IPS-NIHi11 (cell line): Measurements from ENCODE around the gene PSMD14.
"Not testable (repeated sequence)": the region's sequence is repeated elsewhere in the genome, so short reads cannot be mapped to it uniquely, and the experiment has no call there.

ENCODE experiments used
- DNase-seq: peaks from one replicate; pipeline ENCODE4 v3.0.0; 2012; ENCODE audit warnings: mixed read lengths, low spot score

Gene PSMD14

DNA sequence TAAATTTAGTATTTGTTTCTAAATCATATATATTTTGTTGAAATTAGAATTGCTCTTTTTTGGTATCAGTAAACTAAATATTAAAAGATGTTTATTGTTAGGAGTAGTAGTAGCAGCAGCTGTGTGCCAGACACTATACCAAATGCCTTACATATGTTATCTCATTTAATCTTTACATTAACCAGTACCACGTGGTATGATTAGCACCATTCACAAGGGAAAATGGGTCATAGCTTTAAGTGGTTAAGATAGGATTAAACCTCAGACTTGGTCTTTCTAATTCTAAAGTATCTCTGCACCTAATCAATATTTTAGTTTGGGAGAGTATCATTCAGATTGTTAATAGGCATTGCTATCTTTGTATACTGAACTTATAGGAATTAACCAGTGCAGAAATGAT is 29.0 kb downstream of the PSMD14 start:
- no peak for DNase-seq

DNA sequence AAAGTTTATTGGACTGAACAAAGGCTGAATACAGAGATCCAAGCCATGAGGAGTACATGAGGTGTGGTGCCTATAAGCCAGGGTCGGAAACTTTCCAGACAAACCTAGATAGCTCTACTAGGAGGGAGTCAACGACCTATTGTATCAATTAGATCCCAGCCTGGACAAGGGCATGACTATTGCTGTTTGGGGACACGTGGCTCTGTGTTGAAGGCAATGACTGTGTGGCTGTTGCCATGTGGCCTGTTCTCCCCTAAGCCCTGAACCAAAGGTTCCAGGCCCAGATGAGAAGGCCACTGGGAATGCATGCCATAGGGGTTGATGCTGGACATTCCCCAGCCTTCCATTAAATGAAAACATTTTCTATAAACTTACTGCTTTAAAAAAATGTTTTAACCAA is 31.3 kb downstream of the PSMD14 start:
- not testable (repeated sequence) for DNase-seq

DNA sequence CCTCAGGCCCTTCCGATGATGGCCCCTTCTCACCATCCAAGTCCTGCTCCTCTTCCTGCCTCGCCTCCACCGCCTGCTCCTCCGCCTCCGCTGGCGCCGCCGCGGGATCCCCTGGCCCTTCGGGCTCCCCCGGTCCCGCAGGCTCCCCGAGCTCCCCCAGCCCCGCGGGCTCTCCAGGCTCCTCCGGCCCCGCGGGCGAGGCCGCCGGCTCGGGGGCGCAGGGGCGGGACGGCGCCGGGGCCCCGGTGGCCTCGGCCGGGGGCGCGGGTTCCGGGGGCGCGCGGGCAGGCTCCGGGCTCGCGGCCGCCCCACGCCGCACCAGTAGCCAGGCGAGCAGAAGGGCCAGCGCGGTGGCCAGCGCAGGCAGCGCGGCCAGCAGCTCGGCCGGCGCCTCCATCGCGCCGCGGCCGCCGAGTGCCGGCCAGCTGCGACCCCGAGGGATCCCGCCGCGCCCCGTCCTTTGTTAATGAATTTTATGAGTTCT is 32.7 kb downstream of the PSMD14 start:
- DNase-seq: not testable (repeated sequence)

DNA sequence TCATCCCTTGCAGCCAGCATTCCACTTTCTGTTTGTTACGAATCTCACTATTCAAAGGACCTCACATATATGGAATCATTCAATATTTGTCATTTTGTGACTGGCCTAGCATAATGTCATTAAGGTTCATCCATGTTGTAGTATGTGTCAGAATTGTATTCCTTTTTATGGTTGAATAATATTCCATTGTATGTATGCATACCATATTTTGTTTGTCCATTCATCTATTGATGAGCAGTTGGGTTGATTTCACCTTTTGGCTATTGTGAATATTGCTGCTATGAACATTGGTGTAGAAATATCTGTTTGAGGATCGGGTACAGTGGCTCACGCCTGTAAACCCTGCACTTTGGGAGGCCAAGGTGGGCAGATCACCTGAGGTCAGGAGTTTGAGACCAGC is 35.0 kb downstream of the PSMD14 start:
- DNase-seq: no peak

DNA sequence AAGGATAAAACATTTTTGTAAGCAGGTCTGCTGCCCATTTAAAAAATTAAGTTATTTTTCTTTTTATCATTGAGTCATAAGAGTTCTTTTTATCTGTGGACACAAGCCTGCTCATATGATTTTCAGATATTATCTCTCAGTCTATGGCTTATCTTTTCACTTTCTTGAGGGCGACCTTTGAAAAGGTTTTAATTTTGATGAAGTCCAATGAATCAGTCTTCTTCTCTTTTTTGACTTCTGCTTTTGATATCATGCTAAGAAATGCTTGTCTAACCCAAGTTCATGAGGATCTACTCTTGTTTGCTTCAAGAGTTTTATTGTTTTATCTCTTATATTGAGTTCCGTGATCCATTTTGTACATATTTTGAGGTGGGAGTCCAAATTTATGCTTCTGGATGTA is 36.5 kb downstream of the PSMD14 start:
- DNase-seq: no peak

DNA sequence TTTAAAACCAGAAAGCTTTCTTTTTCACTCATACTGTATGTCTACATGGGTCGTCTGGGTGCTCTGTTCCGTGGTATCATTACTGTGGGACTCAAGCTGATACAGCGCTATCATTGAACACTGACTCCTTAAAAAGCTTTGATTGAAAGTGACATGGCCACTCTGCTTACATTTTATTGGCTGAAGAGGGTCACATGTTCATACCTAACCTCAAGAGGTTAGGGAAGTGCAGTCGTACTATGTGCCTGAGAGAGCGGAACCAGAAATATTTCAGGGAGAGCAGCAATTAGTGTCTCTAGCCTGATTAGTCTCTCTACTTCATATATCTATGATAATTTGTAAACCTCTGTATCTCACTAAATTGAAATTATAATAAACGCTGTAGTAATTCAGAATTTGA is 43.5 kb downstream of the PSMD14 start:
- DNase-seq: no peak

DNA sequence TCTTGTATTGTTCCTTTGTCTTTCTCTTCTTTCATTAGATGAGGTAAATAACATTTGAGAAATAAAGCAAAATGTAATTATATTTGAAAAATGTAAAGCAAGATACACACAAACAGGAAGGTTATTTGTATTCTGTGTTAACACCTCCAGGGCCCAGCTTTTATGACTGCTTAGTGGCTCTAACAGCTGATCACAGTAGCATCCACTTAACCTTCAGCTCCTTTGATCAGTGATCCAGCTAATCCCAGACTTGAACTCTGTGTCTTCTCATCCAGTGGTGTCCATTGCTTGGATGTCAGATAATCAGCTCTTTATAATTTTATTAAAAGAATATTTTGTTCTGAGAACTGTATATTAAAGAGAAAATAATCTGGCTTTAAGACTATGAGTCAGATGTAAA is 44.5 kb downstream of the PSMD14 start:
- no peak for DNase-seq

DNA sequence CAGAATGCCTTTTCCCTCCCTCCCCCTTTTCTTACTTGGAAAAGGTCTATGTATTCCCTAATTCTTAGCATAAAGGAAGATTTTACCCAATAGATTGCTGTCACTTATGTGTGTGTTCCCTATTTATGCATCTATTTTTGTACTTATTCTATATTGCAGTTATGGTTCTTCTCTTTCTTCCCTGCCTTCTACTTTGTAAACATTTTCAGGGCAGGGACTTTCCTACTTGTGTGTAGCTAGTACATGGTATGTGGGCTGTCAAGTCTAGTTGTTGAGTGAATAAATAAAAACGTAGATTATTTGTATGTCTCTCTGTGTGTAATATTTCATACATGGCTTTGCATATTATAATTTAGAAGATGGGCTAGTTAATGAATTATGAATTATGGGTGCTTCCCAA is 45.3 kb downstream of the PSMD14 start:
- DNase-seq: no peak

DNA sequence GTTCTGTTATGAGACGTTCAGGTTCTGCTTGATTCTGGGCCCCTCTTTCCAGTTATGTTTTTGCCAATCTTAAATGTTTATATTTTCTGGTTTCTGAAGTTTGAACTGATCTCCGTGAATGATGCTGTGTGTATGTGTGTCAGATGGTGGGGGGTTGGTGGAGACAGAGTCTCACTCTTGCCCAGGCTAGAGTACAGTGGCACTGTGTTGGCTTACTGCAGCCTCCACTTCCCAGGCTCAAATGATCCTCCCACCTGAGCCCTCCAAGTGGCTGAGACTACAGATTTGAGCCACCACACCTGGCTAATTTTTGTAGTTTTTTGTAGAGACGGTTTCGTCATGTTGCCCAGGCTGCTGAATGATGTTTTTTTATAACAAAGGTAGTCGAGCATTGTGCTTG is 45.9 kb downstream of the PSMD14 start:
- no peak for DNase-seq

DNA sequence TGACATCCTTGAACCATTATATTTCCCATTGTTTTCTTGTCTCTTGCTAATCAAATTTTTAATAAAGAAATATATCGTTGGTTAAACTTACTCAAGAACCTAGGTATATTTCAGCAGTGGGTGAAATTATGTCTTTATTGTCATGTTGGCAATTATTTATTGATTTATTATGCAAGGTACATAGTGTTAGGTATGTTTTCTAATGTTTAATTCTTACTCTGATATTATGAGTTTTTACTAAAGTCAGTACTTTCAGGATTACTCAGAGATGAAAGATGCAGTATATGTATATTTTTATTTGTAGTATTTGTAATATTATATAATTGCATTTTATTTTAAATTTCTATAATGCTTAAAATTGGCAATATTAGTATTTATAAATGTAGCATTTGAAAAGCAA is 46.9 kb downstream of the PSMD14 start:
- DNase-seq: no peak

DNA sequence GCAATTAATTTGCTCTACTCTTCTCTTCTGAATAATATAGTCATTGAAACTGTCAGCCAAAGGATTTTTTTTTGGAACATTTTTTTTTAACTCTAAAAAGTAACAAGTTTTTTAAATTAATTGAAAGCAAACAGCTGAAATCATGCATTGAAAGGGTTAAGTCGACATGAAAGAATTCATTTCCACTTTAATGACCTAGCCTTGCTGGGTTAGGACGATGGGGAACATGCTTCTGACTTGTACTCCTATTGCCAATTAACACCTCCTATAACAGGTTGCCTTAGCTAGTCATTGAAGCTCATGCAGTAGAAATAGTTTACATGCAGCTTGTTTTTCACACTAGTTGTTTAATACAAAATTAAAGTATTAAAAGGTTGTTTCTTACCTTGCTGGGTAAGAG is 47.8 kb downstream of the PSMD14 start:
- no peak for DNase-seq

DNA sequence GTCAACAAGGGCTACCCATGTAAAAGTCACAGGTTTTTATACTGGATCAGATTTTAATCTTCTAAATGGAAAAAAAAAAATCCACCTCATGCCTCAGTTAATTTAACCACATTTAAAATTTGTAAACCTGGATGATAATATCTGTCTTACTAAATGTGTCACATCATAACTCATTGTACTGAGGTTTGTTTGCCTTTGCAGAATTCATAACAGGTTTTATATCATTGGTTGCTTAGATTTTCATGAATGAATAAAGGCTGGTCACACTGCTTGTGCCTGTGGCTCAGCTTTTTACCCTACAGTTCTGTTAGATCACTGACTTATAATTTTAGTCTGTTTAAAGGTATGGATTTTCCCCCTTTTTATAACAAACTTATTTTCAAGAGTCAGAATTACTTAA is 48.9 kb downstream of the PSMD14 start:
- DNase-seq: no peak

DNA sequence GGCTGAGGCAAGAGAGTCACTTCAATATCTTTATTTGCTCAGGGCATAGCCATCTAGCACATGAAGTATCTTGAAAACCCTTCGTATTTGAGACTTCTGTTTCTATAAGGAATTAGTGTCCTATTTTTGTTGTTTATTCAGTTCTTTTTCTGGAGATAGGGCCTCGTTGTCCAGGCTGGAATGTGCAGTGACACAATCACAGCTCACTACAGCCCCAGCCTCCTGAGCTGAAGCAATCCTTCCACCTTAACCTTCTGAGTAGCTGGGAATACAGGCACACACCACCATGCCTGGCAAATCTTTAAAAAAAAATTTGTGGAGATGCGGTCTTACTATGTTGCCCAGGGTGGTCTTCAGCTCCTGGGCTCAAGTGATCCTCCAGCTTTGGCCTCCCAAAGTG is 50.6 kb downstream of the PSMD14 start:
- no peak for DNase-seq

DNA sequence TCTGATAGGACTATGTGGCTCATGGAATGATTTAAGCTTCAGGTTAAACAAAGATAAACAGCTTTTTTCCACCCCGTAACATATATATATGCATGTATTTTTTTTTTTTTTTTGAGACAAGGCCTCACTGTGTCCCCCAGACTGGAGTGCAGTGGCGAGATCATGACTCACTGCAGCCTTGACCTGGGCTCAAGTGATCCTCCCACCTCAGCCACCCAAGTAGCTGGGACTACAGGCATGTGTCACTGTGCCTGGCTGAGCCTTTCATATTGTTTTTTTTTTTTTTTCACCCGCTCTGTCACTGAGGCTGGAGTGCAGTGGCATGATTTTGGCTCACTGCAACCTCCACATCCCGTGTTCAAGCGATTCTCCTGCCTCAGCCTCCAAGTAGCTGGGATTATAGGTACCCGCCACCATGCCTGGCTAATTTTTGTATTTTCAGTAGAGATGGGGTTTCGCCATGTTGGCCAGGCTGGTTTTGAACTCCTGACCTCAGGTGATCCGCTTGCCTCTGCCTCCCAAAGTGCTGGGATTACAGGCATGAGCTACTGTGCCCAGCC is 52.0 kb downstream of the PSMD14 start:
- DNase-seq: not testable (repeated sequence)

DNA sequence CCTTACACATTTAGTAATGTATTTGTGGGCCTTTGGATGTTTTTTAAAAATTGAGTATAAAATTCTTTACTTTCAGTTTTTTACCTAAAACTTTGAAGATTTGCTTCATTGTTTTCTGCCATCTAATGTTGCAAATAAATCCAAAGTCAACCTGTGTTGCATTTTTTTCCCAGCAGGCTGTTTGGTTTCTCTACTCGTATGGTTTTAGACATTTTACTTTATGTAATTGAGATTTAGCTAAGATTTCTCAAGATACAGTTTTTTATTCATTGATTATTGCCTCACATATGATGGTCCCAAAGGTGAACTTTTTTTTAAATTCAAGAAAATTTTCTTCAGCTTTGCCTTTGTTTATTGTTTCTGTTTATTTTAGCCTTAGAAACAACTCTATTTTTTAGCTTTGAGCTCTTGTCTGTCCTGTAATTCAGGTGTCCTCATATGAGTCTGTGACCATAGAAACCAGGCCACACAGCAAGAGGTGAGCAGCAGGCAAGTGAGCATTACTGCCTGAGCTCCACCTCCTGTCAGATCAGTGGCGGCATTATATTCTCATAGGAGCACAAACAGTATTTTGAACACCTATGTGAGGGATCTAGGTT is 54.4 kb downstream of the PSMD14 start:
- DNase-seq: no peak

DNA sequence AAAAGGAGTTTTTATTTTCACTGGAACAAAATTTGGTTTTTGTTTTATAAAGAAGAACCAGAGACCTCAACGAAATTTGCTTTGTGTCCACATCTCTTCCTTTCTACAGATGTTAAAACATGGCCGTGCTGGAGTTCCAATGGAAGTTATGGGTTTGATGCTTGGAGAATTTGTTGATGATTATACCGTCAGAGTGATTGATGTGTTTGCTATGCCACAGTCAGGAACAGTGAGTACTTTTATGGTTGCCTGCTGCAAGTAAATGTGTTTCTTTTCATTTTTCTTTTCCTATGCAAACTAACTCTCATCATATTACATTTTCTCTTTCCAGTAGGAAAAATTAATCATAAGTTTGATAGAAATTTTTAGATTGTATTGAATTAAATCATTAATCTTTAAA is 59.5 kb downstream of the PSMD14 start:
- no peak for DNase-seq

DNA sequence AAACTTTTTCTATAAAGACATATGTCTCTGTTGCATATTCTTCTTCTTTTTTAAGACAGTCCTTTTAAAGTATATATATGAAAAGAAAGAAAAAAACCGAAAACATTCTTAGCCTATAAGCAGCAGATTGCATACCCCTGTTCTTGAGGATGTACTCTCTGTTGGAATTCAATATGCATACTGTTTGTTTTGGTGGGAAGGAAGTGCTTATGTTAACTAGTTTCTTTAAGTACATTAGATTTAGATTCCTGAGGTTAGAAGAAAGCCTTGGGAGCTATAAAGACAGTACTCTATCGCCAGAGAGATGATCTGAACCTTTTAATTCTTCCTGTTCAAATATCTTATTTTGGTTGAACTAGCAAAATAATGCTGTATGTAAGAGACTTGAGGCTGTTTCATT is 61.1 kb downstream of the PSMD14 start:
- peak; percentile 17 for DNase-seq

DNA sequence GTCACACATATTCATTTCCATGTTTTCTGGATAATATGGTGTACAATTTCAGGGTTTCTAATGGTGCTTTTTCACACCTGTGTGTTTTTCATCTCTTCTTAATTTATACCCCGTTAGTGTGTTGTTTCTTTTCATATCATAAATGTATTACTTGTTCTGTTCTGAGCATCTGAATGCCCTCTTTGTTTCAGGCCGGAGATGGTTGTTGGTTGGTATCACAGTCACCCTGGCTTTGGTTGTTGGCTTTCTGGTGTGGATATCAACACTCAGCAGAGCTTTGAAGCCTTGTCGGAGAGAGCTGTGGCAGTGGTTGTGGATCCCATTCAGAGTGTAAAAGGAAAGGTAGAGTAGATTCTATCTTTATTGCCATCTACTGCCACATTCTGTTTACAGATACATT is 62.8 kb downstream of the PSMD14 start:
- no peak for DNase-seq

DNA sequence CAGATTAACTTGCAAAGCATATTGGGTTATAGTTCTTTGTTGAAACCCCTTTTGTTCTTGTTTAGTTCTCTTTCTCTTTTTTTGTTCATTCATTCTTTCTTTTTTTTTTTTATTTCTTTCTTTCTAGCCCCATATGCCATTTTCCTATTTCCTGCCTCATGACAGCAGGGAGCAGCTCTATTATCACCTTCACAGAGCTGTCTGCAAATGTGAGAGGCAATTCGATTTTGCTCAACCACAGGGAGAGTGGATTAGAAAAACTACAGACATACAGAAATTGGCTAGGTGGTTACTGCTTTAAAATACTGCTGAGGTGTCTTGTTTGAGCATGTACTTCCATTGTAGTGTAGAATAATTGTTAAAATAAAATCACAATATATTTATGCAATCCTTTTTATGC is 63.6 kb downstream of the PSMD14 start:
- no peak for DNase-seq

DNA sequence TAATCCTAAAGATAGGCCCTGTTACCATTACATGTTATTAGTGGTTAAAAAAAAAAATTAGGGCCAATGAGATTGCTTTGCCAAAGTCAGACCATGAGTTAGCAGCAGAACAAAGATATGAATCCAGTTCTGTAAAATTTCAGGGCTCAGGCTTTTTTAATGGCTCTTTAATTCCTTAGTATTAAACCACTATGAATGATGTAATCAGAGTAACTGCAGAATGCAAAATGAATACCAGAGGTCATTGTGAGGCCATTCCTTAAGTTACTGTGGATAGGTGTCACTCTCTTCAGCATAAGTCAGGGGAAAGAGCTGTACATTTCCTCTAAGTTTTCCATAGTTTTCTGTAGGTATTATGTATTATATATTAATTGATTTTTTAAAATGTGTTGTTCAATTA is 65.7 kb downstream of the PSMD14 start:
- DNase-seq: no peak

DNA sequence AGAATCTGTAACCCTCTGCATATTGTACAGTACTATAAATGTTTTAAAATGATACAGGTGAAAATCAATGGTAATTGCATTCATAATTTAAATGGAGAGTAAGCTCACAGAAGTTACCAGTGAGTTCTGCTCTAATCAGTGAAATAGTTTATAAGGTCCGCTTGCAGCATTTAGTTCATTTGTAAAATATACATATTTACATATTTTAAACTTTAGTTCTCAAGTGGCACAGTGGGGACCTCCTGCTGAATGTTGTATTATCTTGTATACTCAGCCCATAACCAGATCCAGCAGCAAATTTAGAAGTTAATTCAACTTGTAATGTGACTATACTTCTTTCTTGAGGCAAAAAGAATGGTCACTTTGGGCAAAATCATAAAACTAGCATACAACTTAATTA is 66.2 kb downstream of the PSMD14 start:
- DNase-seq: no peak

DNA sequence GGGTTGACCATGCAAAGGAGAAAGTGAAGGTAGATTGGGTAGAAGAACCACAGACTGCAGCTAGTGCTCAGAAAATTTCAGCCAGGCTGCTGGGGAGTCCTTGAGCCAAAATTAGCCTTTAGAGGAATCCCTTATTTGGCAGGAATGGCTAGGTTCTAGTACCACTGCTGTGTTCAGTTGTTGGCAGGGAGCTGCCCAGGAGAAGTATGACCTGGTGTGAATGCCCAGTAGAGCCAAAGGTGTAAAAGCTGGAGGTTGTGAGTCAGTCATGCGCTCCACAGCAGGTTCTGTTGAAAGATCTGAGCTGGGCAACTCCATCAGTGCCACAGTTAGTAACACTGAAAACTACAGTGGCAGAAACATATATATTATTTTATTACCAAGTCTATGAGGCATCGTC is 71.5 kb downstream of the PSMD14 start:
- DNase-seq: no peak

DNA sequence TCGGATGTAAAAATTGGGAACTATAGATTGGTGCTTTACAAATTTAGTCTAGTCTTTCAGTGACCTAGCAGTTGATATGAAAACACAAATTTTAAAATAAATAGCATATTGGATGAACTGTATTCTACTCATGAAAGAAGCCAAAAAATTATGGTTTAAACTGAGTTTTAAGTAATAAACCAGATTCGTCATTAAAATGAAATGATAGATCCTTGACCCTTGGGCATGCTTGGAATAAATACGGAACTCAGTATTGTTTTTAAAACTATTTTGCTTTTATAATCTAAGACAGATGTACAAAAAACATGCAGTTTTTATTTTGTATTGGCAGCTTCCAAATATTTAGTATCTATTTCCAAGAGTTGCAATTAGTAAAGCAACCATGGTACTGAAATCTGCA is 73.3 kb downstream of the PSMD14 start:
- no peak for DNase-seq

DNA sequence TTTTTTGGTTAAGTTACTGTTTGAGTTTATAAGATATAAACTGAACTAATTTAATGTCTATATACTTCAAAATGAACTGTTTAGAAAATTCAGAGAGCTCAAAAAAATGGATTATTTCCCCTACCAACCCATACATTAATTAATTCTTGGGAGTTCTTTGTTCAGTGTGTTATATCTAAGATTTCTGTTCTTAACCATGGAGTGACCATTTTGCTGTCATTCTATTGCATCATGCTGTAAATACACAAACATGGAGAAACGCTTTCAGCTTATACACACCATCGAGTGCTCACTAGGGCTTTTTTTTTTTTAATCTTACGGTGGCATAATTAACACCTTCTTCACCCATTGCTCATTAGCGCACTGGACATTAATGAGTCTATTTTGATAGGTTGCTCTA is 74.5 kb downstream of the PSMD14 start:
- DNase-seq: no peak
